GM19455 (cell line): ENCODE data around the gene VPS13D.

ENCODE experiments used
- ATAC-seq: cut with Tn5 transposase; IDR thresholded peaks from one replicate; pipeline ENCODE4 v1.9.1; 2021; ENCODE audit not compliant: unreplicated experiment

Gene VPS13D

DNA sequence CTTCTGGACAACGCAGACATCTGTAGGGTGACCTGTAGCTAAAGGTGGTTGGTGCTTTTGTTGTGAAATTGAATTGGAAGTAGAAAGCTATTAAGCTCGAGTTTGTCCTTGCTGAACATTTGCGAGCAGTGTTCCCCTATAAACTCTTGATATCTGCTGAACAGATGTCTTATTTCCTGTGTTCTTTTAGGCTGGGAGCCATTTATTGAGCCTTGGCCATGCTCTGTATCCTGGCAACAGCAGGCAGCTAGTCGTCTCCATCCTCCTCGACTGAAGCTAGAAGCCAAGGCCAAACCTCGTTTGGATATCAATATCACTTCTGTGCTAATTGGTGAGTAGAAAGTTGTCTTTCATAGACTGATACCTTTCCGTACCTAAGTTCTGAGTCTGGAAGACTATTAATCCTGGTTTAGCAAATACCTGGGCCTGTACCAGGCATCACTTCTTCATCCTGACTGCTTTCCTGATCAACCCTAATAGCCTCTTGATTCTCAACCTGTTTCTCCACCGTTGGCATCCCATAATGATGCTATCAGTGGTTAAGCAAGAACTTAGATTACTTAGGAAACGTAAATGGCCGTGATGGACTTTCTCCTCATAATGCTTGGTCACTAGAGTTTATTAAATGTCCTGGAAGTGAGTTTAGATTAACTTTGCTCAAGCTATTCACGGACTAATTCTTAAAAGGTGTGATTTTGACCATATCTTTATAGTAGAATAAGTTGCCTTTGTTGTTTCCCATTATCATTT, 103.4 kb downstream of the VPS13D start:
- ATAC-seq: no peak

DNA sequence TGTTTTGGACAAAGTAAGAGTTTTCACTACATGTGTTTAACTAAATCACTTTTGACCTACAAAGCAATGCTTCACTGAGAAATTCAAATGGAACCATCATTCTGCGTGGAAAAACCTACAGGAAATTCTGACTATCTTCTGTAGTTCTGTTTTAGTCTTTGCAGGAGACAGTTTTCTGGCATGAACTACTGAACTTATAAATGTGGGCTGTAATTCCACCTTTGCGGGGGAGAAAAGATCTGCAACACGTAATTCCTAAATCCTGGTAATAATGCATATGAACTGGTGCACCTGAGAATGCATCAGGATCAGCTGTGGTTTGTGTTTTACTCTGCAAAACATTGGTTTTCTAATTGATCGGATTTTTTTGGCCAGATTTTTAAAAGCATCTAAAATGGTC, 106.0 kb downstream of the VPS13D start:
- no peak for ATAC-seq

DNA sequence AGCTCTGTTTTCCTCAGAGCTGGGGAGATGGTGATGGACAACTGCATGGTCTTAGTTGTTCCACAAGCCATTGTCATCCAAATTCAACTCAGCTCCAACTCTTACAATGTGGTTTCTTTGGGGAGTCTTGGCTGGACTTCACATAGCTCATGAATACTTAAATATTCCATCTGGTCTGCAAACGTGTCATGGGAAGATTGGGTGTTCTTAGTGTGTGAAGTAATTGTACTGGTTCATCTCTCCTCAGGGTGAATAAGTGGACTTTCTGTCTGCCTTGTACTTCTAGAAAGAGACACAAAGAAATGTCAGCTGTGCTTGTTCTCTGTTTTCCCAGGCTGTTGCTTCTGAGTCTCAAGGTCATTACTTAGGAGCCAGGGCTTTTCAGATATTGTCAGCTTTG, 106.6 kb downstream of the VPS13D start:
- no peak for ATAC-seq

DNA sequence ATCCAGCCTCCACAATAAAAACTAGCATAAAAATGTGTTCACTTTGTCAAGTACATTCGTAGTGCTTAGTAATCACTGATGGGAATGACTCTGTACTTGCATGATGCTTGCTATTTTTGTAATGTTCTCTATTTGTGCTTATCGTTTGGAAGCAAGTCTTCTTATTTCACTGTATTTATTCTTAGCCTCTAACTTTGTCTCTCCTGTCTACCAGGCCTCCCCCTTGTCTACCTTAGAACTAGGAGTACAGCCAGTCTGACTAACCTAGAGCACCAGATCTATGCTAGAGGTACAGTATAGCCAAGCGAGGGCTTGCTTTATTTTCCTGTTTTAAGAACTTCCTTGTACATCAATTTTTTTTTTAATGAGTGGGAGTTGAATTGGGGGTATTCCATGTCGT, 108.2 kb downstream of the VPS13D start:
- no peak for ATAC-seq

DNA sequence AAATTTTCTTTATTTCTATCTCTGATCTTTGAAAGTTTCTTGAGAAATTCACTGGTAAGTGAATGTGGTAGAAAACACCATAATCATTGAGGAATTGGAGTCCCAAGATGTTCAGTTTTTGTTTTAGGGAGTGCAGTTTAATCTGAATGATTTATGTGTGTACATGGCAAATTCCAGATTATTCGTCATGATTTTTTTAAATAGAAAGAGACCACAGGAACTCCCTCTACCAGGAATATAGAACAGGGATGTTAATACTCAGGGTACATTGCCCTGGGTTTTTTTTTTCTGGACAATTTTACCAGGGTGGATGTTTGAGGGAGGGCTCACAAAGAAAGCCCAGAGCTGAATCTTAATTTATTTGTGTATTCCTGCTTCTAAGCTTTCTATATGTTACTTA, 109.0 kb downstream of the VPS13D start:
- ATAC-seq: no peak

DNA sequence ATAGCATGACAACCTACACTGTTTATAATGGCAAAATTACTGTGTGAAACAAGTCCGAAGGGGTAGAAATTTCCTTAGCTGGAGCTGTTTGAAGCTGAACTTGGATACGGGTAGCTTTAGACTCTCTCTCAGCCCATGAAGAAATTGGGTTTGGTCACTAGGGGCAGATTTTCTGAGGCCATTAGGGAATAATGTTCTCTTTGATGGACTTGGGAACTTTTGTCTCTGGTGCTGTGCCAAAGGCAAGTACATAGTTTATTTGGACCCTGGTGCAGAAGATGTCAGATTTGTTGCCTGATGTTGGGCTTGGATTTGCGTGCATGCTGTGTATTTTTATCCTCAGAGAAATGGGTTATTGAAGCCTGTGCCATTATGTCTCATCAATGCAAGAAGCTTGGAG, 109.6 kb downstream of the VPS13D start:
- no peak for ATAC-seq

DNA sequence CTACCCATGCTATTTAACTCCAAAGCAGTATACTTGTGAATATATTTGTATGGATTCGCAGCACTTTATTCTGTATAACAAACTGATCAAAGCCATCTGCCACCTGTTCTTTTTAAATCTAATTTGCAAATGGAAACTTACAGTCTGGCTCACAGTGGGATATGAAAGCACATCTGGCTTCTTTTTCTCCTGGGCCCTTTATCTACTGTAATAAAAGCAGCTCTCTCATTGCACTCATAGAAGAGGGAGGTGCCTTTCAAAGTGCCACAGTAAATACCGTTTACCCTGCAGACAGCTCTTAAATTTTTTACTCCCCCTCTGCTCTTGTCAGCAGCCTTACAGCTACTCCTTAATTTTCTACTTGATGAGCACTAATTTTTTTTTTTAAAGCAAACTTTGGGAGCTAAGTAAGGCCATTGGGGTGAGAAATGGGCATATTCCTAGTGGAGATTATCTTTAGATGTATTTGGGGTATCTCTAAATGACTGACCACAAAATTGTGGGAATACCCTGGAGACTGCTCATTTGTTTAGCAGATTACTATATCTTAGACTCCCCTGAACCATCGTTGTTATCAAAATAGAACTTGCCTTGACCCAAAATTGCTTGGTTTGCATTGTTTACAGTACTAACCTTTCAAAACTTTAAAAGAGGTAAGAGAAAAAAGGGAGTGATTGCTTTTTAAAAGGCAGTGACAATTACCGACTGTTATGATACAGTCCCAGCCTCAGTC, 110.1 kb downstream of the VPS13D start:
- no peak for ATAC-seq

DNA sequence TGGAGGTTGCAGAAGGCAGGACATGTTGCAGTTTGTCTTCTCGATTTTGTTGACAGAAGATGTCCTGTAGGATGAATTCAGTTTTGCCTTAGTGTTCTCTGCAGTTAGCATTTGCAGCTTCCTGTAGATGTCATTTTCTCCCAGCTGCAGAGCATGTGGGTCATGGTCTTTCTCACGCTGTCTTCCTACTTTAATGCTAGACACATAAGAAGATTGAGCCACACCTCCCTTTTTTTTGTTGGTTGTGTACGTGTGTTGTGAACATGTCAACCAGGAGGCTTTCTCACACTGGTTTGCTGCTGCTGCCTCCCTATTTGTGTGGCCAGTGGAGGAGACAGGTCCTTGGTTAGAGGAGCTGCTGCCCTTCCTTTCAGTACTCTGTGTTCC, 110.7 kb downstream of the VPS13D start:
- ATAC-seq: no peak

DNA sequence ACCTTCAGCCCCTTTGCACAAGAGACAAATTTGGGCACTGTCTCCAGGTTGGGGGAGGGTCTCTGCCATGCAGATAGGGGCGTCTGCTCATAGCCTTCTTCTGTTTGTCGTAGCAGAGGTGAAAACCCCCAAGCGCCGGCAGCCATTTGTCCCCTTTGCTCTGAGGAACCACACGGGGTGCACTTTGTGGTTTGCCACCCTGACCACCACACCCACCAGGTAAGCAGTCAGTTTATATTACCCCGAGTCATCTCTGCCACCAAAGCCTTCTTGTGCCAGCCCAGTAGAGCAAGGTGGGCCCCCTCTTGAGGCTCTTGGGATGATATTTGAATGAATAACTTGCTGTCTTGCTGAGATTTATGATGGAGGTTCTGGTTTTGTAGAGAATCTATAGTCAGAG, 111.8 kb downstream of the VPS13D start:
- no peak for ATAC-seq

DNA sequence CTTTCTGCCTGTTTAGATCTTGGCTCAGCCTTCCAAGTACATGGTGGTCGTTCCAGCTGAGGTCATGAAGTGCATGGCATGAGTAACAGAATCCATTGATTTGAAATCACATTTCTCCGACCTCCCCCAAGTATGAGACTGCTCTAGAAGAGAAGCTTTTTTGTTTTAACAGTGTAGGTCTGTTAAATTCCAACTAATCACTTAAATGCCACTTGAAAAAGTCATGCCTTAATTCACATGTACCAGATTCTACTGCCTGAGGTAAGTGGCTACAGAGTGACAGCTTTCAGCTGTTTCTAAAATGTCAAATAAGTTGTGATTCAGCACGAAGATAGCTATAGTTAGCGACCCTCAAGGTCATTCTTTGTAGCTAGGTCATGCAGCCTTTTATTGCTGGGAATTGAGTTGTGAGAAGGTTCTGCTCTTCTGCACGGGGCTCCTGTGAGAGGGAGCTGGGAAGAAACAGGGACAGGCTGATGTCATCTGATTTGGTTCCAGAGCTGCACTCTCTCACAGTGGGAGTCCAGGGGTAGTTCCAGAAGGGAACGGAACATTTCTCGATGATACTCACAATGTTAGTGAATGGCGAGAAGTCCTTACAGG, 112.7 kb downstream of the VPS13D start:
- ATAC-seq: no peak

DNA sequence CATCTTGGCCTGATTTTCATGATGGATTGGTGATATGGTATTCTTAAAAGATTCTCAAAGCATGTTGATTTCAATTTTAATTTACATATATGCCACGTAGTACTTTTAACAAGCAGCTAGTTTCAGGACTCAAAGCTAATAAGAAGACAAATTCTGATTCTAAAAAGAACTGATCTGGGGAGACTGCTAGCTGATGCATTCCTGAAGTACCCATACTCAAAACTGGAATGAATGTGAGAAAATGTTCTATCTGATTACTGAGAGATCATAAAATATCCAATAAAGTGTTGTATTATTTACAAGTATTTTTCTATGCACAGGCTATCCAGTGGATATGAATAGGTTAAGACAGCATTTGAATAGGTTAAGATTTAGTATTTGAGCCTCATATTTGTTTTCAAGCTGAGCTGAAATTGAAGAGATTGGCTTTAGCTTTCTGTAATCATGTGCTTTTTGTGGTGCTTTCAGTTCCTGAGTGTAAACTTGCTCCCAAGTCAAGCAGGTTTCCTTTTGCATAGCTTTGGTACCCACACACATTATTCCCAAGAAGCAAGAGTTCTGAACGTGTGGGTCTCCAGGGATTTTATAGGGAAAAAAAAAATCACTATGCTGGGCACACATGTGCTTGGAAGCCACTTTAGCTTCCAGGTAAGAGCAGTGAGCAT, 114.1 kb downstream of the VPS13D start:
- no peak for ATAC-seq

DNA sequence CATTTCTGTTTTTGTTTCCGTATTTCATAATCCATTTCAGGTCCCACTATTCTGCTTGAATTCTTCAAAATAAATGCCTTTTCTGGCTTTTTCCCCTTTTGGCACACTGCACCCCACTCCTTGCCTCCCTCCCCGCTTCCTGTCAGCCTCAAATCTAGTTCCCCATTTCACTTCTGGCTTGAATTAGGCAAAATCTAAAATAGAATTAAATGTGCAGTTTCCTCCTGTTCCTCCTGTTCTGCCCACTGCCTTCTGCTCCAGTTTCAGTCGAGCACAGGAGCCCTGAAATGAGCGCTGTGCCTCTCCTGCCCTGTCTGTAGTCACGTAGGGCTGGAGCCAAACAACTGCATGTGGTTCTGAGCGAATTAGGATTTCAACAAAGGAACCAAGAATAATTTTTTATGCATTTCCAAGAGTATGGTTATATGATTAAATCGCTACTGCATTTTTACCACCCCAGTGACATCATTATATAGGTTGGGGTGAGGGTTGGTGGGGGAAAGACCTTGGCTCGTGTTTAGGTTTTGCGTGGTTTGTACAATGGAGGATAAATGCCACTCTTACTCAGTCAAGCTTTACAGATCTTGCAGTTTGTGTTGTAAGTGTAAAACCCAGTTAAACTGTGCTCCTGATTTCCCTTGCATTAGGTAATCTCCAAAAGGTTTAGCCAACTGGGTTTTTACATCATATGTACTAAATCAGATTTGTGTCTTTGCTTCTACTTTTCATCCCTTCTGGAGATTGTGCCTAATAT, 114.9 kb downstream of the VPS13D start:
- no peak for ATAC-seq

DNA sequence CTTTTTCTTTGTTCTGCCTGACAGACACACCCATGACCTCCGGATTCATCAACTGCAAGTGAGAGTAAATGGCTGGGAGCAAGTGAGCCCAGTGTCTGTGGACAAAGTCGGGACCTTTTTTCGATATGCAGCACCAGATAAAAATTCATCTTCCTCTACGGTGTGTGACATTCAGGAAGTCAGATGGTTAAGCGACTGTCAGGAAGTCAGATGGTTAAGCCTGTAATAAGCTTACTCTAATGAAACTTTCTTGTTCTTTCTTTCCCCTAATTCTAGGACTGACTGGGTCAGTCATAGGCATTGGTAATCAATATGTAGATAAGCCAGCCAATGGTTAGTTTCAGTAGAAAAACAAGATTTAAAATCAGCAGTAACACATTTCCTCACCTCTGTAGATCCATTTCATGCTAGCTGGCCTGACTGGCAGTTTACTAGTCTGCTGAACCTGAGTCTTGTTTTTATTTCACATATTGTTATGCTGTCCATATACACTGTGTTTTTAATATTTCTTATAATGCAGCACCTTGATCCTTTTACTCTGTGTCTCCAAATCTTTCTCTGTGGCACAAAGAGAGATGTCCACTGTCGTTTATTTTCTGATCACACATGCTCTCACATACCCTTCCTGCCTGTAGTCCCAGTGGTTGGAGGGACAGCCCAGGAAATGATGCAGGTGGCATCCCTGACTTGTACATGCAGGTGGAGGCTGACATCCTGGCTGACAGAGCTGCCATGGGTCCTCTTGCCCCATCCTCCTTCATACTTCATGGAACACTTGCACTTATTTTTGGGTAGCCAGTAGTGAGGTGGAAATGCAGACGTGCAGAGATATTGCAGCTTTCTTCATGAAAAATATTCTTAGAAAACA, 115.8 kb downstream of the VPS13D start:
- ATAC-seq: no peak

DNA sequence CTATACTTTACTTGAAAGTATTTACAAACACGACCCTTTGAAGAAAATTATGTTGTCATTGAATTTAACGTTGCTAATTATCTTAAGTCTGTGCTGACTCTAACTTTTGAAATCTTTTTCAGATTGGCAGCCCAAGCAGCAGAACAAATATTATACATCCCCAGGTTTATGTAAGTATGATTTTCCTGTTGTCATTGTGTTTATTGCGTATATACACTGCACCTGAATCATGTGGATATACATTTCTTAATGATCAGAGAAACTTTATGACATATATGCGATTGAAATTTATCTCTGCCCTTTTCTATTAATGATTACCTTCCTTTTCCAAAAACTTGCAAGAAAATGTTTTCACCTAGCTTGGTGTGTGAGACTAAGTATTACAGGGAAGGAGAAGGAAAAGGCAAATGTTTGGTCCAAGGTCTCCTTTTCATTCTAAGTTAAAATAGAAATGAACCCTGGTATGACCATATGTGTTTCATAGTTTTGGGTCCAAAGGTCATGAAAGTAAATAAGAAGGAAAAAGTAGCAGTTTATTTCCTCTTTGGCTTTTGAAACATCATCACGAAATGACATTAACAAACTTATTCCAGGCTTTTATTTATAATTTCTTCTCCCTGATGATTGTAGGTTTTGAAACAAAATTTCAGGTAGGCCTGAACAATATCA, 116.8 kb downstream of the VPS13D start:
- no peak for ATAC-seq

DNA sequence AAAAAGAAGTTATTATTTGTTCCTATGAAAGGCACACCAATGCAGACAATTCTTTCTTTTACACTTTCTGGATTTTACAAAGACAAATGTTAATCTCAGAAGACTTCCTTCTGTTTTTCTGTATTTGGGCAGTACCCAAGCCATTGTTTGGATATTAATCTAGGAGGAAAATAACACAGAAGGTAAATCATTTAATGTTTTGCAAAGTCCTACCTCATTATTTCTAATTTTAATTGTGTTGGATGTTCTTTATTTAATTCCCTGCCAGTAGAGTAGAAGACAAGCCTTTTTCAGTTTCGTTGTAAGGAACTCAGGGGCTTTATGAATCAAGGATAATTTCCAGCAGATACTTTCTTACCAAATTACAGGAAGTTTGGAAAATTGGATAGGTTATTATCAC, 118.3 kb downstream of the VPS13D start:
- ATAC-seq: no peak

DNA sequence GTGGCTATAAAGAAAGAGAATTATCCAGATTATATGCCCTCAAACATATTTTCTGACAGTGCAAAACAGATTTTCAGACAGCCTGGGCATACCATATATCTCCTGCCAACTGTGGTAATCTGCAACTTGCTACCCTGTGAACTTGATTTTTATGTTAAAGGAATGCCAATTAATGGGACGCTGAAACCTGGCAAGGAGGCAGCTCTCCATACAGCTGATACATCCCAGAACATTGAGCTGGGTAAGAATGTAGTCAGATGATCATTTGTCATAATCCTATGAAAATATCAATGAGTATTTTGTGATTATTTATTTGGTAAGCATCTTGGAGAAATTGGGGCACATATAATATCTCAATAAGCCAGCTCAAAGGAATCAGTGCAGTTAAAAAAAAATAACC, 124.2 kb downstream of the VPS13D start:
- ATAC-seq: no peak

DNA sequence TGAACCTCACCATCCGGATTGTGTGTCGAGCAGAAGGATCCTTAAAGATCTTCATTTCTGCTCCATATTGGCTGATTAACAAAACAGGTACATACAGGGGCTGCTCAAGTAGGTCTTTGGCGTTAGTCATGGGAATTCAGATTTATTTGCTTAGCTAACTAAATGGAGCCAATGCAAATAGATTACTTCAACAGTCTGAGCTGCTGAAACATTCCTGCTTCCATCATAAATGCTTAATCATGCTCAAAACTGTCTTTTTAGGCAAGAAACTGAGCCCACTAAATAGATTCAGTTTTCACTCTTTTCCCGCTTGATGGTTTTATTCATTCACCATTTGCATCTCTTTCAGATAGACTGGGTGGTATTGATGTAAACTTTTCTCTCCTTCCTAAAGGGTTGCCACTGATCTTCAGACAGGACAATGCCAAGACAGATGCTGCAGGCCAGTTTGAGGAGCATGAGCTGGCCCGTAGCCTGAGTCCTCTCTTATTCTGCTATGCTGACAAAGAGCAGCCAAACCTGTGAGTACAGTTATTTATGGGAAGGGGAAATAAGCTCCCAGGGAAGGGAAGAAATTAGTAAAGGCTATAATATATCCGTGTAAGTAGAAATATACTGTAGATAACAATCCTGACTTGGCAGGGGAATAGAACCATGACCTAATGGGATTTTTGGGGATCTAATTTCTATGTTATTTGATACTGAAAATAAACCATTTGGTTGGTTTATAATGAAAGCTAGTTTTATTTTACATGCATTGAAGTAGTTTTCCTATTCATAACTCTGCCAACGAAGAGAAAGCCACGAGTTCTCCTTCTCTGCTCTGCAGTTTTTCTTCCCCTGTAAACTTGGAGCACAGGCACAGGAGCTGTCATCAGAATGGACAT, 126.4 kb downstream of the VPS13D start:
- no peak for ATAC-seq

DNA sequence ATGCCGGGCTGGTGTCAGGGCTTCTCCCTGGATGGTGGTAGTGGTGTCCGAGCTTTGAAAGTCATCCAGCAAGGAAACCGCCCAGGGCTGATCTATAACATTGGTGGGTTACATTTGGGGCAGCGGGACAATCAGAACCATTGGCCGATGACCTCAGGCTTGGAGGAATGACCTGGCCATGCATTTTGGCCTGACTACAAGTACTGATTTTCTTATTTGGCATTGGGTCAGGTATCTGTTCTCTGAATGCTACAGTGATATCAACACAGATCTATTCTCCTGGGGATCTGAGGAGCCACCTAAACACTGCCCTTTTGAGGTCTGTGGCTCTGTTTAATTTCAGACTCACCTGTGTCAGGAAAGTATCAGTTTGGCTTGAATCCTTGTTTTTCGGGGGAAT, 128.7 kb downstream of the VPS13D start:
- no peak for ATAC-seq
